Astrocyte (in vitro differentiated cells and primary cell): Measurements from ENCODE around the gene STK38.

ENCODE experiments used
- EZH2 ChIP-seq: IDR thresholded peaks from 2 replicates; pipeline ENCODE4 v1.6.1; 2012; ENCODE audit warnings: mild to moderate bottlenecking, low read length, inconsistent platforms; ENCODE audit not compliant: insufficient read depth
- TF ChIP-seq, protein P1 (sequence below): IDR thresholded peaks from 2 replicates; pipeline ENCODE4 v1.5.1; 2011; ENCODE audit warnings: low read depth, mild to moderate bottlenecking, inconsistent platforms, low read length, moderate library complexity; ENCODE audit not compliant: insufficient read depth

DNA sequence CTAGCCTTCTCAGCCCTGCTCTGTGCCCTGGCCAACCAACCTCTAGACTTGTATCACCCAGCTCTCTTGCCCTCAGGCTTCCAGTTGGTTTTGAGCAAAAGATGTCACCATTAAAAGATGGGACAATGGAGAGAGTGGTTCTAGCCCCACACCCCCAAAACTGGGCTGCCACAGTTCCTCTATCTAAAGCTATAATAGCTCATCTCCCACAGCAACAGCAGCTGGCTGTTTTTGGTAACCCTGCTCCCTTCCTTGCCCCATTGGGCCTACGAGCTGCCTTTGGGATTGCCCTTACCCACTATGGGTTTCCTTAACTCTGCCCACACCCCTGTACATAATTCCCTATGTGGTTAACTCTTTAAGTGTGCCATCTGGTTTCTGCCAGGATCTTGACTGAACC lies 39.3 kb upstream of the STK38 start:
- TF ChIP-seq, protein P1, sequence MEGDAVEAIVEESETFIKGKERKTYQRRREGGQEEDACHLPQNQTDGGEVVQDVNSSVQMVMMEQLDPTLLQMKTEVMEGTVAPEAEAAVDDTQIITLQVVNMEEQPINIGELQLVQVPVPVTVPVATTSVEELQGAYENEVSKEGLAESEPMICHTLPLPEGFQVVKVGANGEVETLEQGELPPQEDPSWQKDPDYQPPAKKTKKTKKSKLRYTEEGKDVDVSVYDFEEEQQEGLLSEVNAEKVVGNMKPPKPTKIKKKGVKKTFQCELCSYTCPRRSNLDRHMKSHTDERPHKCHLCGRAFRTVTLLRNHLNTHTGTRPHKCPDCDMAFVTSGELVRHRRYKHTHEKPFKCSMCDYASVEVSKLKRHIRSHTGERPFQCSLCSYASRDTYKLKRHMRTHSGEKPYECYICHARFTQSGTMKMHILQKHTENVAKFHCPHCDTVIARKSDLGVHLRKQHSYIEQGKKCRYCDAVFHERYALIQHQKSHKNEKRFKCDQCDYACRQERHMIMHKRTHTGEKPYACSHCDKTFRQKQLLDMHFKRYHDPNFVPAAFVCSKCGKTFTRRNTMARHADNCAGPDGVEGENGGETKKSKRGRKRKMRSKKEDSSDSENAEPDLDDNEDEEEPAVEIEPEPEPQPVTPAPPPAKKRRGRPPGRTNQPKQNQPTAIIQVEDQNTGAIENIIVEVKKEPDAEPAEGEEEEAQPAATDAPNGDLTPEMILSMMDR = no peak
- TF ChIP-seq EZH2 = no peak
